GM12878 (cell line): ENCODE data around the gene OR4K14. TPM values are rescaled to one million over a fixed set of nuclear protein-coding genes. Genes with fewer than 3 reads are reported as not detected.

Source experiments
- ATAC-seq: fragments of 200-7000 bp; cut with Tn5 transposase; 3 replicates; pipeline ENCODE4 v1.9.1; 2020; ENCODE audit warnings: mild to moderate bottlenecking, moderate library complexity
- Bru-seq: library from RNA; stranded (reverse); fragments of 400-500 nt; gene quantifications from one replicate; lab custom pipeline; 2021; lab: Mats Ljungman, UMichigan
- BruChase-seq, 2 experiments: library from RNA; stranded (reverse); fragments of 400-500 nt; gene quantifications; one replicate each; lab custom pipeline; 2021; lab: Mats Ljungman, UMichigan
- BruUV-seq: library from RNA; stranded (reverse); fragments of 400-500 nt; replicated peaks from 2 replicates; lab custom pipeline; 2021; lab: Mats Ljungman, UMichigan
- CTCF ChIA-PET: fragments of 300-600 bp; sonication (Branson Sonifier 250); formaldehyde crosslinking; extraction: SDS; loops from one replicate; lab custom pipeline; 2021; ENCODE audit warnings: inconsistent platforms; lab: Yijun Ruan, JAX
- POLR2A ChIA-PET: fragments of 350-600 bp; formaldehyde crosslinking; extraction: SDS; loops from one replicate; lab custom pipeline; 2021; ENCODE audit warnings: inconsistent platforms; lab: Charles Lee
- RAD21 ChIA-PET: fragments of 300-600 bp; sonication (Branson Sonifier 250); formaldehyde crosslinking; loops from one replicate; lab custom pipeline; 2023; ENCODE audit warnings: antibody characterized with exemption; ENCODE audit not compliant: unreplicated experiment; lab: Charles Lee
- SMC1A ChIA-PET: fragments of 300-600 bp; sonication (Branson Sonifier 250); formaldehyde crosslinking; loops from one replicate; lab custom pipeline; 2023; ENCODE audit not compliant: unreplicated experiment, uncharacterized antibody; lab: Charles Lee
- DNase-seq: peaks from one replicate; pipeline ENCODE4 v3.0.0-alpha.2; 2011; ENCODE audit warnings: low read depth, low spot score
- FAIRE-seq: peaks from 3 replicates; lab custom pipeline; 2011; peaks lifted over from hg19 to GRCh38; lab: Jason Lieb, UNC
- H2AFZ ChIP-seq: 2 replicates; pipeline ENCODE4 v1.6.0; 2011; ENCODE audit warnings: low read depth, low read length, control low read depth; ENCODE audit not compliant: control insufficient read depth
- H3K27ac ChIP-seq: 2 replicates; pipeline ENCODE4 v1.5.1; 2011; ENCODE audit warnings: control low read depth; ENCODE audit not compliant: control insufficient read depth, insufficient read depth
- H3K27me3 ChIP-seq, 2 experiments: replicated peaks in 1 of 2; 2 replicates each; pipeline versions ENCODE4 v1.6.0 to v1.6.1; 2011; ENCODE audit warnings: low read length in 1 of 2; ENCODE audit not compliant: control insufficient read depth in 2 of 2, insufficient read depth in 2 of 2
- H3K36me3 ChIP-seq, 2 experiments: 2 replicates each; pipeline ENCODE4 v1.5.1; 2011; ENCODE audit warnings: low read length in 1 of 2; ENCODE audit not compliant: control insufficient read depth in 2 of 2, insufficient read depth in 2 of 2
- H3K4me1 ChIP-seq: 2 replicates; pipeline ENCODE4 v1.6.1; 2011; ENCODE audit warnings: mild to moderate bottlenecking, low read length, moderate library complexity, mixed read lengths; ENCODE audit not compliant: control insufficient read depth, insufficient read depth
- H3K4me2 ChIP-seq: 2 replicates; pipeline ENCODE4 v1.6.0; 2011; ENCODE audit warnings: control low read depth; ENCODE audit not compliant: control insufficient read depth, insufficient read depth
- H3K4me3 ChIP-seq: fragments of 200-600 bp; sonication (generic); 2 replicates; pipeline ENCODE4 v1.5.1; 2016
- H3K79me2 ChIP-seq: 2 replicates; pipeline ENCODE4 v1.6.0; 2011; ENCODE audit warnings: low read length; ENCODE audit not compliant: control insufficient read depth, insufficient read depth
- H3K9ac ChIP-seq: 2 replicates; pipeline ENCODE4 v1.8.0; 2011; ENCODE audit warnings: low read length, control low read depth, mixed read lengths; ENCODE audit not compliant: control insufficient read depth, insufficient read depth
- H3K9me3 ChIP-seq: replicated peaks from 3 replicates; pipeline ENCODE4 v1.5.1; 2011; ENCODE audit warnings: mild to moderate bottlenecking, low read length; ENCODE audit not compliant: control insufficient read depth, insufficient read depth
- H4K20me1 ChIP-seq: 2 replicates; pipeline ENCODE4 v1.6.0; 2011; ENCODE audit not compliant: control insufficient read depth, insufficient read depth
- BMI1 ChIP-seq: fragments of 450-650 bp; IDR thresholded peaks from 2 replicates; pipeline ENCODE4 v1.6.1; 2016; ENCODE audit warnings: mild to moderate bottlenecking, moderate library complexity, borderline replicate concordance
- CBX3 ChIP-seq: fragments of 200-600 bp; sonication (generic); IDR thresholded peaks from 2 replicates; pipeline ENCODE4 v1.6.1; 2016; ENCODE audit warnings: low read depth, borderline replicate concordance
- NFIC ChIP-seq: IDR thresholded peaks from 2 replicates; pipeline ENCODE4 v1.6.1; 2012; ENCODE audit warnings: low read depth, mild to moderate bottlenecking, inconsistent platforms, low read length, moderate library complexity
- RBBP5 ChIP-seq: fragments of 200-600 bp; sonication (generic); conservative IDR thresholded peaks from 2 replicates; pipeline ENCODE4 v1.6.1; 2016
- RELA ChIP-seq: fragments of 450-650 bp; IDR thresholded peaks from 2 replicates; pipeline ENCODE4 v1.8.0; 2014; ENCODE audit warnings: borderline replicate concordance; ENCODE audit not compliant: partially characterized antibody
- SMAD1 ChIP-seq: fragments of 450-650 bp; IDR thresholded peaks from 2 replicates; pipeline ENCODE4 v1.6.1; 2018; ENCODE audit warnings: mild to moderate bottlenecking, low read depth; ENCODE audit not compliant: partially characterized antibody
- WGBS: methylation state at CpG from one replicate; pipeline ENCODE4 v1.1.6; 2016; ENCODE audit warnings: low lambda C conversion rate; ENCODE audit not compliant: insufficient replicate concordance, insufficient coverage; ENCODE audit errors: missing lambda C conversion rate; 5-methylcytosine and 5-hydroxymethylcytosine counted together
- in situ Hi-C: fragments of 300-500 bp; cut with MboI; formaldehyde crosslinking; loops from 9 replicates; pipeline ENCODE4 v1.14.3; 2018; ENCODE audit warnings: mixed read lengths
- intact Hi-C: fragments of 100-400 bp; cut with micrococcal nuclease; formaldehyde crosslinking; loops from one replicate; pipeline ENCODE4 v1.14.2; 2022; ENCODE audit not compliant: unreplicated experiment
- long read RNA-seq, 2 experiments: library from polyadenylated mRNA; unstranded; transcript quantifications; one replicate each; pipeline ENCODE4 v2.0.0, GENCODE V29; 2019 to 2020
- polyA minus RNA-seq, 3 experiments: library from RNA; depleted of rRNA, polyadenylated mRNA; stranded (reverse); fragments of >200 nt; gene quantifications; 2 replicates each; pipeline ENCODE4 v1.2.3, GENCODE V29; 2011
- polyA plus RNA-seq, 11 experiments: library from polyadenylated mRNA; depleted of rRNA in 4 of 11; unstranded in 6 of 11; stranded (reverse) in 5 of 11; fragments of >200 nt; fragmentation: Nextera tagmentation in 4 of 11; fragmentation: Illumina TruSeq in 1 of 11; extraction: Ambion mirVana in 4 of 11; extraction: Trizol in 1 of 11; gene quantifications; 1 replicate in 1 of 11; 2 replicates in 10 of 11; pipeline versions ENCODE4 v1.2.1 to v1.2.3, GENCODE V29; 2011 to 2016; ENCODE audit warnings: inconsistent platforms in 2 of 11, missing spikeins in 2 of 11, low read depth in 1 of 11
- total RNA-seq, 4 experiments: library from RNA; depleted of rRNA in 3 of 4; stranded (reverse); fragments of >200 nt in 3 of 4; fragmentation: Illumina TruSeq in 1 of 4; extraction: Trizol in 1 of 4; gene quantifications; 2 replicates each; pipeline versions ENCODE4 v1.2.1 to v1.2.3, GENCODE V29; 2013 to 2021
- TF ChIP-seq, protein P1 (sequence below): IDR thresholded peaks from 2 replicates; pipeline ENCODE4 v1.6.1; 2012; ENCODE audit warnings: improper control_type of control experiment, low read depth, low read length; ENCODE audit not compliant: insufficient replicate concordance
- TF ChIP-seq, protein P2 (sequence below): fragments of 450-650 bp; IDR thresholded peaks from 2 replicates; pipeline ENCODE4 v1.6.1; 2014; ENCODE audit warnings: mild to moderate bottlenecking

Gene OR4K14, protein sequence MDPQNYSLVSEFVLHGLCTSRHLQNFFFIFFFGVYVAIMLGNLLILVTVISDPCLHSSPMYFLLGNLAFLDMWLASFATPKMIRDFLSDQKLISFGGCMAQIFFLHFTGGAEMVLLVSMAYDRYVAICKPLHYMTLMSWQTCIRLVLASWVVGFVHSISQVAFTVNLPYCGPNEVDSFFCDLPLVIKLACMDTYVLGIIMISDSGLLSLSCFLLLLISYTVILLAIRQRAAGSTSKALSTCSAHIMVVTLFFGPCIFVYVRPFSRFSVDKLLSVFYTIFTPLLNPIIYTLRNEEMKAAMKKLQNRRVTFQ
- not detected in 2 replicates for total RNA-seq (2013; cell fraction: nucleolus; rRNA removed)
- total RNA-seq (2014; rRNA removed) (not detected in 2 replicates), total RNA-seq (2014; rRNA removed; fragmentation: Illumina TruSeq; extraction: Trizol) (not detected in 2 replicates), total RNA-seq (2021) (not detected in 2 replicates), polyA plus RNA-seq (2011; rRNA removed) (not detected in 2 replicates), polyA plus RNA-seq (2014; fragmentation: Illumina TruSeq; extraction: Trizol) (not detected in 2 replicates), polyA plus RNA-seq (2014; fragmentation: Nextera tagmentation; extraction: Ambion mirVana) (not detected), polyA plus RNA-seq (2014; rRNA removed) (not detected in 2 replicates), polyA plus RNA-seq (2016; fragmentation: Nextera tagmentation; extraction: Ambion mirVana) (not detected), polyA minus RNA-seq (2011; rRNA and poly(A)+ RNA removed) (not detected in 2 replicates), Bru-seq, nascent RNA (not detected), BruChase-seq, experiment 1, labeled RNA remaining after a 6-hour chase (not detected), BruChase-seq, experiment 2, labeled RNA remaining after a 2-hour chase (not detected)
- not detected for polyA plus RNA-seq (2011; ENCODE audit: low read depth)
- polyA plus RNA-seq (2011; cell fraction: cytosol; rRNA removed) = not detected in 2 replicates
- not detected in 2 replicates for polyA plus RNA-seq (2011; cell fraction: nucleus; rRNA removed)
- polyA plus RNA-seq (2012) = not detected in 2 replicates
- polyA minus RNA-seq (2011; cell fraction: cytosol; rRNA and poly(A)+ RNA removed) = not detected in 2 replicates
- not detected in 2 replicates for polyA minus RNA-seq (2011; cell fraction: nucleus; rRNA and poly(A)+ RNA removed)
- long read RNA-seq, experiment 1 = 0 reads
- long read RNA-seq, experiment 2 = 0 reads

DNA sequence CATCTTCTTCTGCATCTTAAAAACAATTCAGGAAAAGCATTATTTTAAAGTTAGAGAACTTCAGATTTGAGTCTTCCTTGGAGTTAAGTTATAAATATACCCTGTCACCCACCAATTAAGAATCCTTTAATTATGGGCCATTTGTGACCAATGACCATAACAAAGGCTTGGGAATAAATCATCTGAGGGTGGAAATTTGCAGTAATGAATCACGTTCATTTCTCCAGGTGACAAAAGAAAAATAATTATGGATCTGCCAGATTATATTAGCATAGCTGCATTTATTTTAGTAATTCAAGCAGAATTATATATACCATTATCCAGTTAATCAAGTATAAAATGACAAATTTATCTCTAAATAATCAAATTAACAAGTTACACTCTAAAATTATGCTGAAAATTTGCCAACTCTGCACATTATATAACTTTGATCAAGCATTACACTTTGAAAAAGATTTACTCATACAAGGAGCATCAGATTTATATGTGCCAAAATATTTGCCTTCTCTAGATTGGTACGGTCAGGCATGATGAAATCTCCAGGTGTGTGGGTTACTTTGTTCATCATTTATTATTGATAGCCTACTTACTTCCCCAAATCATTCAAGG lies at the start of gene OR4K14:
TSS of gene OR4K14 (minus strand) at position 51 of the 609 bp plus-strand sequence. CDS start 4,114 bp downstream, outside the sequence.
- FAIRE-seq (no peak), ATAC-seq (no peak), DNase-seq (no peak)
- CTCF ChIA-PET = no interaction called here
- SMC1A ChIA-PET = no interaction called here
- Histone ChIP-seq H4K20me1 (no peaks in the 10 kb centered on the region), H2AFZ (no peak within 1 kb of the TSS), H3K4me2 (no peak within 1 kb of the TSS), H3K79me2 (no peaks in the 10 kb centered on the region), H3K4me1 (no peaks in the 10 kb centered on the region), H3K27ac (no peak within 1 kb of the TSS), H3K9me3 (no peaks in the 10 kb centered on the region), H3K36me3 (no peaks in the 10 kb centered on the region), H3K27me3 (no peaks in the 10 kb centered on the region), H3K9ac (no peak within 1 kb of the TSS), H3K4me3 (no peak within 1 kb of the TSS)
- POLR2A ChIA-PET = no interaction called here
- intact Hi-C loops = loop anchor here (5.0 kb wide), 1 partner anchor 38 kb away; no protein-coding TSS in a partner anchor
- 20% methylated on average over 2 of the region's 2 CpGs for WGBS
- in situ Hi-C loops = no loop called here
- no peak for TF ChIP-seq RBBP5
- no peak for TF ChIP-seq BMI1
- no peak for TF ChIP-seq NFIC
- TF ChIP-seq CBX3 = no peak
- TF ChIP-seq SMAD1 = no peak
- TF ChIP-seq, protein P1, sequence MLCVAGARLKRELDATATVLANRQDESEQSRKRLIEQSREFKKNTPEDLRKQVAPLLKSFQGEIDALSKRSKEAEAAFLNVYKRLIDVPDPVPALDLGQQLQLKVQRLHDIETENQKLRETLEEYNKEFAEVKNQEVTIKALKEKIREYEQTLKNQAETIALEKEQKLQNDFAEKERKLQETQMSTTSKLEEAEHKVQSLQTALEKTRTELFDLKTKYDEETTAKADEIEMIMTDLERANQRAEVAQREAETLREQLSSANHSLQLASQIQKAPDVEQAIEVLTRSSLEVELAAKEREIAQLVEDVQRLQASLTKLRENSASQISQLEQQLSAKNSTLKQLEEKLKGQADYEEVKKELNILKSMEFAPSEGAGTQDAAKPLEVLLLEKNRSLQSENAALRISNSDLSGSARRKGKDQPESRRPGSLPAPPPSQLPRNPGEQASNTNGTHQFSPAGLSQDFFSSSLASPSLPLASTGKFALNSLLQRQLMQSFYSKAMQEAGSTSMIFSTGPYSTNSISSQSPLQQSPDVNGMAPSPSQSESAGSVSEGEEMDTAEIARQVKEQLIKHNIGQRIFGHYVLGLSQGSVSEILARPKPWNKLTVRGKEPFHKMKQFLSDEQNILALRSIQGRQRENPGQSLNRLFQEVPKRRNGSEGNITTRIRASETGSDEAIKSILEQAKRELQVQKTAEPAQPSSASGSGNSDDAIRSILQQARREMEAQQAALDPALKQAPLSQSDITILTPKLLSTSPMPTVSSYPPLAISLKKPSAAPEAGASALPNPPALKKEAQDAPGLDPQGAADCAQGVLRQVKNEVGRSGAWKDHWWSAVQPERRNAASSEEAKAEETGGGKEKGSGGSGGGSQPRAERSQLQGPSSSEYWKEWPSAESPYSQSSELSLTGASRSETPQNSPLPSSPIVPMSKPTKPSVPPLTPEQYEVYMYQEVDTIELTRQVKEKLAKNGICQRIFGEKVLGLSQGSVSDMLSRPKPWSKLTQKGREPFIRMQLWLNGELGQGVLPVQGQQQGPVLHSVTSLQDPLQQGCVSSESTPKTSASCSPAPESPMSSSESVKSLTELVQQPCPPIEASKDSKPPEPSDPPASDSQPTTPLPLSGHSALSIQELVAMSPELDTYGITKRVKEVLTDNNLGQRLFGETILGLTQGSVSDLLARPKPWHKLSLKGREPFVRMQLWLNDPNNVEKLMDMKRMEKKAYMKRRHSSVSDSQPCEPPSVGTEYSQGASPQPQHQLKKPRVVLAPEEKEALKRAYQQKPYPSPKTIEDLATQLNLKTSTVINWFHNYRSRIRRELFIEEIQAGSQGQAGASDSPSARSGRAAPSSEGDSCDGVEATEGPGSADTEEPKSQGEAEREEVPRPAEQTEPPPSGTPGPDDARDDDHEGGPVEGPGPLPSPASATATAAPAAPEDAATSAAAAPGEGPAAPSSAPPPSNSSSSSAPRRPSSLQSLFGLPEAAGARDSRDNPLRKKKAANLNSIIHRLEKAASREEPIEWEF = no peak
- TF ChIP-seq, protein P2, sequence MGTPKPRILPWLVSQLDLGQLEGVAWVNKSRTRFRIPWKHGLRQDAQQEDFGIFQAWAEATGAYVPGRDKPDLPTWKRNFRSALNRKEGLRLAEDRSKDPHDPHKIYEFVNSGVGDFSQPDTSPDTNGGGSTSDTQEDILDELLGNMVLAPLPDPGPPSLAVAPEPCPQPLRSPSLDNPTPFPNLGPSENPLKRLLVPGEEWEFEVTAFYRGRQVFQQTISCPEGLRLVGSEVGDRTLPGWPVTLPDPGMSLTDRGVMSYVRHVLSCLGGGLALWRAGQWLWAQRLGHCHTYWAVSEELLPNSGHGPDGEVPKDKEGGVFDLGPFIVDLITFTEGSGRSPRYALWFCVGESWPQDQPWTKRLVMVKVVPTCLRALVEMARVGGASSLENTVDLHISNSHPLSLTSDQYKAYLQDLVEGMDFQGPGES = no peak
- TF ChIP-seq RELA = no peak
- BruUV-seq = no TSS peak
- RAD21 ChIA-PET = no interaction called here
